T47D (cell line): ENCODE data around the gene KCNJ12.
"Not testable (repeated sequence)": the region's sequence is repeated elsewhere in the genome, so short reads cannot be mapped to it uniquely, and the experiment has no call there.

Source experiments
- DNase-seq, 2 experiments: peaks; one replicate each; pipeline versions ENCODE4 v3.0.0 to v3.0.0-alpha.2; 2011 to 2012; ENCODE audit warnings: low read depth in 1 of 2, low spot score in 1 of 2
- JUND ChIP-seq: IDR thresholded peaks from 2 replicates; pipeline ENCODE4 v1.6.1; 2012; ENCODE audit warnings: low read depth
- in situ Hi-C: cut with HindIII; loops from 2 replicates; pipeline ENCODE4 v1.10.0; 2016; ENCODE audit warnings: low sequenced_read_pairs, low pct_unique_long_range_greater_than_20kb

Gene KCNJ12

DNA sequence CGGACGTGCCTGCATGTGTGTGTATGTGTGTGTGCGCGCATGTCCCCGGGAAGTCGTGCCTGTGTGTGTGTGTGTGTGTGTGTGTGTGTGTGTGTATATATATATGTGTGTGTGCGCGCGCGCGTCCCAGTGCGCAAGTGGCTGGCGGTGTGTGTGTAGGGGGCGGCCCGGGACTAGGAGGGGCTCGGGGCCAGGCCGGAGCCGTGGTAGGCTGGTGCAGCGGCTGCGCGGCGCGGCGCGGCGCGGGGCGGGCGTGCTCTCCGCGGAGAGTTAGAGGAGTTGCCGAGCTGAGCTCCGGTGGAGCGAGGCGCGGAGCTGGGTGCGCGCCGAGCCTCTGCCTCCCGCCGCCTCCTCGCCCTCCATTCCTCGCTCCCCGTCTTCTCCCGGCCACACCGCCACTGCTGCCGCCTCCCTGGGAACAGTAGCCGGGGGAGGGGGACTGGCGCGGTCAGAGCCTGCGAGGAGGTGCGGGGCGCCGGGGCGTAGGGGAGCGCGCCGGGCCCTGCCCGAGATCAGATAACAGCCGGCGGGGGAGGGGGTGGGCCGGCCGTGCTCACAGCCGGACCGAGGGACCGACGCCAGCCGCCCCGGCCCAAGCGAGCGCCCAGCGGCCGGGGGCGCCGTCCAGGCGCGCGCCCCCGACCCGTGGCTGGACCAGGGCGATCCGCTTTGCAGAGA lies at the start of gene KCNJ12:
Gene KCNJ12 (plus strand): TSS at position 277 of the 678 bp plus-strand sequence. CDS start 38,986 bp downstream, outside the sequence.
- in situ Hi-C loops, result no loop called here
- no peak for TF ChIP-seq JUND
- DNase-seq, result no peak

DNA sequence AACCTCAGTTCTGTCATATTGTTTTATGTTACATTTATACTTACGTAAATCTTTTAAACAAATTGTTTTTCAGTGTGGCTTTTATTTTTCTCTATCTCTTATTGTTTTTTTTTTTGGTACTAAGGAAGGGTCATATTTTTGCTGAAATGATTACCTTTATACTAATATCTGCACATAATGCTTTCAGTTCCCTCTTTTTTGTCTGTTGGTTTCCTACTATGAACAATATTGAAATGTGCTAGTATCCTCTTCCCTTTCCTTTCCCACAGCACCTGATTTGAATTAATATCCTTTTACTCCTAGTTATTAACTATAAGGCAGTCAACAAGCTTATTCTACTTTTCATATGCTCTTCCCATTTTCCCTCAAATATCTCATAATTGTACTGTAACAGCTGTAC lies 48.2 kb upstream of the KCNJ12 start:
- DNase-seq, in situ Hi-C loops: not testable (repeated sequence)

DNA sequence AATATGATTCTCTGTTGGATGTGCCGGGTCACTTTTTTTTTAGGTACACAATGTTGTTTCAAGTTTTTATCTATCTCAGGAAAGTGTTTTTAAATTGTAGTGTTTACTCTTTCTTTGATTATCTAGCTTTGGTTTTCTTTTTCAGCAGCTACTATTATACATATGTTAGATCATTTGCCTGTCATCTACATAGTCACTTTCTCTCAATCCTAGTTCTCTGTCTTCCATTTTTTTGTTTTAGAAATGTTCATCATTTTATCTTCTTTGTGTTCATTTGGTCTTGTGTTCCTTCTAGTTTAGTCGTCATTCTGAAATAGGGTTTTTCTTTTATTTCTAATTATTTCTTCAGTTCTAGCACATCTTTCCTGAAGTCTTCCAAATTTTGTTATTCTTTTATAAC lies 47.4 kb upstream of the KCNJ12 start:
- in situ Hi-C loops, DNase-seq: not testable (repeated sequence)

DNA sequence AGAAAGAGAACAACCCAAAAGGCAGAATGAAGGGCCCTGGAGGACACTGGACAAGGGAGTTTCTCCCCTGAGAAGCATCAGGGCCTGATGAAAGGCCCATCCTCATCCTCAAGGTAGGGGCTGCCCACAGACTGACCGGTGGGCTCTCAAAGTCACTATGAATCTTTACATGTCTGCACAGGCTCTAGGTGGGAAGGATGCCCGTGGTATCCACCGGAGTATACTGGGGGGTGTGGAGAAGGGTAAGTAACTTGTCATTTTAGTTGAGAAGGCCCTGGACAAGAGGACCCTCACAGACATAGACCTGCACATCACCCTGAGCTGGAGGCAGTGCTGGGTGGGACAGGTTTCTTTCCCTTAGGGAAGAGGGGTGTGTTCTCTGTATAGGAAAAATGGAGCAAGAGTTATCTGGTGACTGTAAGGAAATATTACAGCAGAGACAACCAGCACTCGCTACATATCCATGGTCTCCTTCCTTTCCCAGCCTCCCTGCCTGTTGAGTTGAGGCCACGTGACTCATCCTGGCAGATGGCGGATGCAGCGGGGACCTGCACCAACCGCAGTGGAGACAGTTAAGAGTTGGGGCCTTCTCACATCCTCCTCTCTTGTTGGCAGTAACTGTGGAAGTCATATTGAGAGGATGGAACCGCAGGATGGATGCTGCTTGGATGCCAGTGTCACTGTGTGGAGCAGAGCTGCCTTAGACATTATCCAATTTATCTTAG lies 45.6 kb upstream of the KCNJ12 start:
- in situ Hi-C loops, result no loop called here
- TF ChIP-seq JUND, result no peak
- DNase-seq, result no peak

DNA sequence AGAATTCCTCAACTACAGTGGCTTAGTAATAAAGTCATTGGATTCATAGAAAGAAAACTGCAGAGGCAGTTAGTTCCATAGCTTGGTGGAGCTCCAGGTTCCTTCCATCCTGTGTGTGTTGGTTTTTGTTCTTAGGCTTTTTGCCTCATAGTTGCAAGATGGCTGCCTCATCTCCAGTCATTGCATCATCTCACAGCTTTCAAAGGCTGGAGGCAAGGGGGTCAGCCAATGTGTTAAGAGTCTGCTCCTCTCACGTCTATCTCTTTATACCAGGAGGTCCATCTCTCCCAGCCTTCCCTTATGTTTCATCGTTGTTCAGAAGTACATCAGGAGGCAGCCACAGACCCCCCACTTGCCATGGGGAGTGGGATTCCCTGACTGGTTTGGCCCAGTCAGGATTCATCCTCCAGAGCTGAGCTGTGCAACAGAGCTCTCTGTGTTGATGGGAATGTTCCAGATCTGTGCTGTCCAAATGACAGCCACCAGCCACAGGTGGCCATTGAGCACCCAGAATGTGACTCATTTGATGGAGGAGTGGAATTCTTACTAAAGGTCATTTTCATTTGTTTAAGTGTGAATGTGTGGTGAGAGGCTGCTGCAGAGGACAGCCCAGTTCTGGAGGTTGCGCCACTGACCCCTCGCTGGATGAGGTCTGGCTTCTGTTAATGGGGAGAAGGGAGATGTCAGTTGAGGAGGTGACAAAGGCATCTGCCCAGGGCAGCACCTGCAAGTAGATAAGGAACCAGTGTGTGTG lies 39.4 kb upstream of the KCNJ12 start:
- DNase-seq, in situ Hi-C loops: not testable (repeated sequence)

DNA sequence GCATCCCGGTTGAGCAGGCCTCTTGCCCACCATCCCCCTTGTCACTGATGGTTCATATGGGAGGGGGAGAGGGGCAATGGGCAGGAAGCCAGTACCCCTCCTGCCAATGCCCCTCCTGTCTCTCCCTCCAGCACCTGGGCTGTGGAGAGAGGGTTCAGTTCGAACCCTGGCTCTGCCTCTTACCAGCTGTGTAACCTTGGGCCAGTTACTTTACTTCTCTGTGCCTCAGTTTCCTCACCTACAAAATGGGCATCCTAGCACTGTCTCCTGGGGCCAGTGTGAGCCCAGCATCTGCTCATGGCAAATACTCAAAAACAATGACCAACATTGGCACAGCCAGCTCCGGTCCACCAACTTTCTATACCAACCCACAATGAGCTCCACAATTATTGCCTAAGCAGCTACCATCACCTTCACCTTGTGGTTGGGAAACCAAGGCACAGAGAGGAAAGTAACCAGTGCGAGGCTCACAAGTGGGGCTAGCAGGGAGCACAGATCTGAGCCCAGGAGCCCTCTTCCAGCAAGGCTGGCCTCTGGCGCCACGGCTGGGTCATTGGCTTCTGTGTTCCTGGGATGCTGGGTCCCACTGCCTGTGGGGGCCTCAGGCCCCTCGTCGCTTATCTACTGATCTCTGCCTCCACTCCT lies 38.1 kb upstream of the KCNJ12 start:
- in situ Hi-C loops, DNase-seq: not testable (repeated sequence)

DNA sequence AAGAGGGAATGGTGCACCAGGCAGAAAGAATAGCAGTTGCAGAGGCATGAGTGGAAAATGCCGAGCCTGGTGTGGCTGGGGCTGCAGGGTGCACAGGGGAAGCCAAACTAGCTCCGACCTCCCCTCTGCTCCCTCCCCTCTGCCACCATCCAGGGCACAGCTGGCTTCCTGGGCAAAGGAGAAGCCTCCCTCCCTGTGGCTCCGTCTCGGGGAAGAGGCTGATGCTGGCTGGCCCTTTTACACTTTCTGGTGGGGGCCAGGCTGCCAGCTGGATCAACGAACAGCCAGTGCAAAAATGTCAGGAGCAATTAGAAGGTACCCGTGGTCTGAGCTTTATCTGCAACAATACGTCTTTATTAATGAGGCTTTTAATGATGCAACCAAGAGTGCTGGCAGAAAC lies 37.1 kb upstream of the KCNJ12 start:
- TF ChIP-seq JUND, result no peak
- no peak for DNase-seq
- in situ Hi-C loops, result no loop called here

DNA sequence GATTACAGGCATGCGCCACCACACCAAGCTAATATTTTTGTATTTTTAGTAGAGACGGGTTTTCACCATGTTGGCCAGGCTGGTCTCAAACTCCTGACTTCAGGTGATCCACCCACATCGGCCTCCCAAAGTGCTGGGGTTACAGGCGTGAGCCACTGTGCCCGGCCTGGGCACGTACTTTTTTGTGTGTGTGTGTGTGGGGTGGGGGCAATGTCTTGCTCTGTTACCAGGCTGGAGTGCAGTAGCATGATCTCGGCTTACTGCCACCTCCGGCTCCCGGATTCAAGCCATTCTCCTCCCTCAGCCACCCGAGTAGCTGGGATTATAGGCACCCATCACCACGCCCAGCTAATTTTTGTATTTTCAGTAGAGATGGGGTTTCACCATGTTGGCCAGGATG lies 36.6 kb upstream of the KCNJ12 start:
- DNase-seq, in situ Hi-C loops: not testable (repeated sequence)

DNA sequence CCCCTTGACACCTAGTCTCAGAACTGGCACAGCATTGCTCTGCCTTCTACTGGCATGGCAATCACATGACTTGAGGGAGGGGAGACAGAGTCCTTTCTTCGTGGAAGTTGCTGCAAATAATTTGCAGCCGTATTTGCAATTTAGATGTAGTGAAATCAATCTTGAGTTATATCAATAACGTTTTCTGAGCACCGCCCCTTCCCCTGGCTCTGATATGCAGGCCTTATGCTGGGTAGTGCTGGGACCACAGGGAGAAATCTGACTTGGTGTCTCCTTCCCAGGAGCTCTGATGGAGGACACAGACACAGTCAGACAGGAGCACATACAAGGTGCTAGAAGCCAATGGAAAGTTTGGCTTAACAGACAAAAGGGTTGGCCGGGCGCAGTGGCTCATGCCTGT lies 35.8 kb upstream of the KCNJ12 start:
- DNase-seq, result not testable (repeated sequence)

DNA sequence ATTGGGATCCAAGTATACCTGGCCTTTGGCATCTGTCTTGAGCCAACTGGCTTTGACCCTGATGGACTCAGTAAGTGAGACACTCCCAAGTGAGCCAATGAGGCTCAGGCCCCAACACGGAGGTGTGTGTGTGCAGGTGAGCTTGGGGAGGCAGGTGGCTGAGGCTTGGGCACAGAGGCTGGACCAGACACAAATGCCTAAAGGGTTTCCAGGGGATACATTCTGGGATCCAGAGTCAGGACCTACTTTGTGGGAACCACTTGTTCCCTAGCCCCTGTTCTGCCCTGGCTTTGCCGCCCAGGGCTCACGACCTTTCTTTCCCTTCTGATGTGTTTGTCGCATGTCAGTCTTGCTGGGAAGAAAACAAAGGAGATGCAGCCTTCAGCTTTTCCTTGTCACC lies 34.9 kb upstream of the KCNJ12 start:
- in situ Hi-C loops, DNase-seq: not testable (repeated sequence)

More for the DNA sequence above, 35.8 kb upstream of the KCNJ12 start:
- in situ Hi-C loops, result not testable (repeated sequence)

DNA sequence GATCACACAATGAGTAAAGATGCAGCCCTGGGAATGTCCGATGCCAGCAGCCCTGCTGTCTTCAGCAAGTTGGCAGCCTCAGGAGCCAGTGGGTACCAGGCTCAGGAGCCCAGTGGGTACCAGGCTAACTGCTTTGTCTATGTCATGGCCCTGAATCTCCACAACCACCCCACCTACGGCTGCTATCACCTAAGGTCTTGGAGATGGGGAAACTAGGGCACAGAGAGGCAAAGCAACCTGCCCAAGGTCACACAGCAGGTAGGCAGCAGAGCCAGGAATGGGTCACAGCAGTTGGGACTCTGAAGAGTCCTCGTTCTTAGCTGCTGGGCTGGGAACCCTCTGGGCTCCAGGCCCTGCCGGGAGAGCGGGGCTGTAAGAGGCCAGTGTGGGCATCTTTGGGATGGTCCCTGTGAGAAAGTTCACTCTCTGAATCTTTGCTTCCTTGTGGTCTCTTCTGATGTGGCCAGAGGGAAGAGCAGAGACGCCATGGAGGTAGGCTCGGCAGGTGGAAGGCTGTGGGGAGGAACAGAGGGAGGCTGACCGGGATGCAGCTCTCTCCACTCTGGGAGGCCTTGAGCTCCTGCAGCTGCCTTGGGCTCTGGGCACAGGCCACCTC lies 34.1 kb upstream of the KCNJ12 start:
- in situ Hi-C loops, DNase-seq: not testable (repeated sequence)

DNA sequence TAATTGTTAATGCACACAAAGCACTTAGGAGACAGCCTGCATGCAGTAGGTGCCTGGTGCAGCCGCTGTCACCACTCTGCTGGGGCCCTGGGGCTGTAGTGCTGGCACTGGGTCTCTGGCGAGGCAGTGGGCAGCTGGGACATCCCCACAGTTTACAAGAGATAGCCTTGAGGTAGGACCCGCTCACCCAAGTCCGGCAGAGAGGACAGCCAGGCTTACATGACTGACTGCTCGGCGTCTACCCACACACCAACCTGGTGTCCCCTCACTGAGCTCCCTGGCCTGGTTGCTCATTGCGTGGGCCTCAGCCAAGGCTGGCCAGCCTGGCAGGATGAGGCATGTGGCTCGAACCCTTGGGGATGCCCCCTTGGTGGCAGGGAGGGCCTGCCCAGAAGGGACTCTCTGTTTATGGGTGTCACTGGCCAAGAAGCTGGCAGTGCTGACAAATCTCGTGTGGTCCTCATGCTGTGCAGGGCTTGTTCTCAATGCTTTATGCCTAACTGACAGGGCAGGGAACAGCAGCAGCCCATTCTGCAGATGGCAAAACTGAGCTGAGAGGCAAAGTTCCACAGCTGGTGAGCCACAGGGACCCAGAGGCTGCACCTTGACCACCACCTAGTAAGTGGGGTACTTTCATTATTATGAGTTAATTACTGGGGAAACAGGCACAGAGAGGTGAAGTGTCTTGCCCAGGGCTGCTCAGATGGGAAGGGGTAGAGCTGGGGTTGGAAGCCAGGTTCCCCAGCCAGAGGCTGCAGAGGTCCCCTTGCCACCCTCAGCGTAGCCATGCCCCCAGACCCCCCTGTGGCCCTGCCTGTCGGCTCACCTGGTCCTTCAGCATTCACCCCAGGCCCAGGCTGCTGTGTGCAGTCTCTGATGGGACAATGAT lies 32.9 kb upstream of the KCNJ12 start:
- DNase-seq, in situ Hi-C loops: not testable (repeated sequence)

DNA sequence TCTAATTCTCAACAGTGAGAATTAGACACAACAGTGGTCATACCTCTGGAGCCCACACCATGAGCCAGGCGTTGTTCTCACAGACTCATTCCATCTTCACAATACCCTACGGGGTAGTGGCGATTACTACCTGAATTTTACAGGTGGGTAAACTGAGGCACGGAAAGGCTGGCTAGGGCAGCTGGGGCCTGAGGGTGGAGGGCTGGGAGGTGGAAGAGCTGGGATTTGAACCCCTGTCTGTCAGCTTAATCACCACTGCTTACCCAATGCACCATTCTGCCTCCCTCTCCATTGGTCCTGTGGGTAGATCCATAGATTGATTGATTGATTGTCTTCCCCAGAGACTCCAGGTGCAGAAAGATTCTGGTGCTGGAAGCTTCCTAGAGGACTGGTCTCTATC lies 31.4 kb upstream of the KCNJ12 start:
- in situ Hi-C loops, DNase-seq: not testable (repeated sequence)
